ENCODE measurements around the gene RPTOR. TPM values are rescaled to one million over a fixed set of nuclear protein-coding genes. Genes with fewer than 3 reads are reported as not detected.
A peak's percentile ranks its signal among the peaks of the same experiment; 100 is the strongest.

RPTOR gene
- total RNA-seq, 3 donors from 2014 or later (not counting 1 experiment from before 2014, with no cell fraction given) = 49.2 to 63.6 (median 55.4) TPM

DNA sequence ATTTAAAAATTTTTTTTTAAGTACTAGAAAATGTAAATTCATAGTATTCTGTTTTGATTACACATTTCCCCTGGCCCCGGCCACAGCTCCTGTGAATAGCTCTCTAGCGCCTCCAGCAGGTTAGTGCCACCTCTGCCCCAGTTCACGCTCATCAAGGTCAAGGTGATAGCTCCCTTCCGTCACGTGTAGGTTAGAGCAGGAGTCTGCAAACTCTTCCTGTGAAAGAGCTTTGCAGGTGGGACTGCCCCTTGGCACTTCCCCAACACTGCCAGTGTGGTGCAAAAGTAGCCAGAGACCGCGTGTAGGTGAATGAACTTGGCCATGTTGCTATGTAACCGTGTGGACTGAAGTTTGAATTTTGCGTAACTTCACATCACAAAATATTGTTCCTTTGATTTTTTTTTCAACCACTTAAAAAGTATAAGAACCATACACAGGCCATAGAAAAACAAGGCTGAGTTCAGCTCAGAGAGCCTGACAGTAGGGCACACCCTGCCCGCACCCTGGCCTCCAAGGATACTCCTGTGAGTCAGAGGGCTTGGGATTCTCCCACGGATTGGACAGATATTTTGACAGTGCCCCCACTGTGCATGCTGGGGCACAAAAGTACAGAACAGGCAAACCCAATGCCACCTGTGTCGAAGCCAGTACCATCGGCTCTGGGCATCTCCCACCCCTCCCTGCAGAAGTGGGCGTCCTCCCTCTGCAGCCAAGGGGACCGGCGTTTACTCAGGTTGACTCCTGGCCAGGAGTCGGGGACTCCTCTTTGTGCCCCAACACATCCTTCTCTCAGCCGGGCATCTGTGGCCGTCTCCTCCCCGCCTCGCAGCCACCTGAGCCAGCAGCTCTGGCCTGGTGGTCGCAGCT, 355.0 kb downstream of the RPTOR start:
- peak; percentile 53 to 74 (median 58) for ATAC-seq
- Mint-ChIP-seq H3K9me3 (no peaks in the 10 kb centered on the region), H3K36me3 (no peaks in the 10 kb centered on the region), H3K27ac (no peak overlapping the region), H3K27me3 (ENCODE audit: low read depth in 2 of 2) (no peaks in the 10 kb centered on the region), H3K4me1 (peaks cover 0 to 7% of the 10 kb centered on the region in 2 donors), H3K4me3 (no peak overlapping the region)
- peaks cover 11% of the 10 kb centered on the region for H3K36me3 ChIP-seq (ENCODE audit: control insufficient read depth, insufficient read depth, low read length)
- WGBS (ENCODE audit: insufficient coverage) = 87% methylated on average over 22 of the region's 22 CpGs
- intact Hi-C loops (cut with micrococcal nuclease) = no loop called here
- H3K27me3 ChIP-seq (ENCODE audit: control insufficient read depth, insufficient read depth, low read length) = no peaks in the 10 kb centered on the region
- DNase-seq = peak; percentile 38 to 88
- peaks cover 14% of the 10 kb centered on the region for H3K4me1 ChIP-seq (ENCODE audit: control insufficient read depth, insufficient read depth, low read length)
- TF ChIP-seq, protein P1, sequence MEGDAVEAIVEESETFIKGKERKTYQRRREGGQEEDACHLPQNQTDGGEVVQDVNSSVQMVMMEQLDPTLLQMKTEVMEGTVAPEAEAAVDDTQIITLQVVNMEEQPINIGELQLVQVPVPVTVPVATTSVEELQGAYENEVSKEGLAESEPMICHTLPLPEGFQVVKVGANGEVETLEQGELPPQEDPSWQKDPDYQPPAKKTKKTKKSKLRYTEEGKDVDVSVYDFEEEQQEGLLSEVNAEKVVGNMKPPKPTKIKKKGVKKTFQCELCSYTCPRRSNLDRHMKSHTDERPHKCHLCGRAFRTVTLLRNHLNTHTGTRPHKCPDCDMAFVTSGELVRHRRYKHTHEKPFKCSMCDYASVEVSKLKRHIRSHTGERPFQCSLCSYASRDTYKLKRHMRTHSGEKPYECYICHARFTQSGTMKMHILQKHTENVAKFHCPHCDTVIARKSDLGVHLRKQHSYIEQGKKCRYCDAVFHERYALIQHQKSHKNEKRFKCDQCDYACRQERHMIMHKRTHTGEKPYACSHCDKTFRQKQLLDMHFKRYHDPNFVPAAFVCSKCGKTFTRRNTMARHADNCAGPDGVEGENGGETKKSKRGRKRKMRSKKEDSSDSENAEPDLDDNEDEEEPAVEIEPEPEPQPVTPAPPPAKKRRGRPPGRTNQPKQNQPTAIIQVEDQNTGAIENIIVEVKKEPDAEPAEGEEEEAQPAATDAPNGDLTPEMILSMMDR (IDR thresholded peaks at IDR 0.05) = peak; percentile 54
- H3K4me3 ChIP-seq (ENCODE audit: low read length) = no peak overlapping the region
- H3K27ac ChIP-seq (ENCODE audit: low read length) = no peak overlapping the region
- no peaks in the 10 kb centered on the region for H3K9me3 ChIP-seq (ENCODE audit: control insufficient read depth, insufficient read depth, low read length)

DNA sequence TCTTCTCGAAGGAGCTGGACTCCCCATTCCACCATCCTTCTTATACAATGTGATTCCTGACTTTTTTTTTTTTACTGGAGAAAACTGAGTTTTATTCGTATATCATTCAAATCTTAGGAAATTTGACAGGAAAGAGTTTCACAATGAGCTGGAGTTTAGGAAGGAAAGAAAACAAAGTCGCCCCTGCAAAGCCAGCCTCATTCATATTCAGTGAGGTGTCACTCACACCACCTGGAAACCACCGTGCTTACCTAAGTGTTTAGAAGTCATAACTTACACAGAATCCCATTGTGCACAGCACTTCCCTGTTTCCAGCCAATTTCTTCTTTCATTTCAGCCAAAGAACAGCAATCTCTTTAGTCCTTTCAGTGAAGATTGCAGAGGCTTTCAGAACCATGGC, 356.7 kb downstream of the RPTOR start:
- Histone ChIP-seq H3K36me3 (ENCODE audit: control insufficient read depth, insufficient read depth, low read length) (peaks cover 9% of the 10 kb centered on the region), H3K4me3 (ENCODE audit: low read length) (no peak overlapping the region), H3K27ac (ENCODE audit: low read length) (no peak overlapping the region), H3K4me1 (ENCODE audit: control insufficient read depth, insufficient read depth, low read length) (peaks cover 14% of the 10 kb centered on the region), H3K27me3 (ENCODE audit: control insufficient read depth, insufficient read depth, low read length) (no peaks in the 10 kb centered on the region), H3K9me3 (ENCODE audit: control insufficient read depth, insufficient read depth, low read length) (no peaks in the 10 kb centered on the region)
- ATAC-seq (no peak), DNase-seq (peak in 1 of 2 donors; percentile 24)
- no peaks in the 10 kb centered on the region for H3K36me3 Mint-ChIP-seq
- H3K27ac Mint-ChIP-seq = peak overlapping the region in 1 of 2 donors; percentile 44
- no peak overlapping the region for H3K4me3 Mint-ChIP-seq
- H3K9me3 Mint-ChIP-seq = no peaks in the 10 kb centered on the region
- WGBS (ENCODE audit: insufficient coverage) = 69% methylated on average over 3 of the region's 4 CpGs
- TF ChIP-seq, protein P1 (IDR thresholded peaks at IDR 0.05) = no peak
- H3K27me3 Mint-ChIP-seq (ENCODE audit: low read depth in 2 of 2) = no peaks in the 10 kb centered on the region
- intact Hi-C loops (cut with micrococcal nuclease) = no loop called here
- peaks cover 0 to 7% of the 10 kb centered on the region in 2 donors for H3K4me1 Mint-ChIP-seq

DNA sequence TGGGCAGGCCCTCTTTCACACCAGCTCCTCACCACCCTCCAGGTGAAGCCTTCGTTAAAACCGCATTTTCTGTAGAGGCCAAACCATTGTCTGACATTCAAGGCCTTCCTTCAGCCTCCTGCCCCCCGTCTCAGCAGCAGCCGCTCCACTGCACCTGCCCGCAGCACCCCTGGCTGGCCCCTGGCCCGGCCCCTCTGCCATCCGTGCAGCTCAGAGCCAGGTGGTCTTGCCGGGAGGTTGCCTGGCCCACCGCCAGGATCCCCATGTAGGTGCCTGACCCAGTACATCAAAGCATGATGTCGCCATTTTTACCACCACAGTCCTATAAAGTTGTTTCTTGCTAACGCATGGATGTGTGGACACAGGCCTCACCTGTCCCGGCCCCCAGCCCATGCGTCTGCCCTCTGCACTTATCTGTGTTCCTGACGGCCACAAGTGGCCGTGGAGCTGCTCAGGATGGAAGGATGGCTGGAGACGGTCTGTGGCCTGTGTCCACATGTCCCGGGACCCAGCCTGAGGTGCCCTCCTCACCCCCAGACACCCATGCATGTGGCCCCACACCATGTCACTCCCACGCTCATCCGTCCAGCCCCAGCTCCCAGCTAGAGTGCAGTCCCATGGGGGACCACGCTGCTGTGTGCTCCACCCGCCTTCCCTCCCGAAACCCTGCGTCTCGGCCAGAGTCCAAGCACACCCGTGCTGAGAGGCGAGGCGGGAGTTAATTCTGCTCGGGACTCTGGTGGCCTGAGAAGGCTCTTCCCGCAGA, 357.7 kb downstream of the RPTOR start:
- ATAC-seq (no peak), DNase-seq (no peak)
- no peaks in the 10 kb centered on the region for H3K9me3 ChIP-seq (ENCODE audit: control insufficient read depth, insufficient read depth, low read length)
- H3K4me3 Mint-ChIP-seq = no peak overlapping the region
- peaks cover 14% of the 10 kb centered on the region for H3K4me1 ChIP-seq (ENCODE audit: control insufficient read depth, insufficient read depth, low read length)
- H3K27ac Mint-ChIP-seq = peak overlapping the region in 1 of 2 donors; percentile 44
- no peak overlapping the region for H3K4me3 ChIP-seq (ENCODE audit: low read length)
- no peaks in the 10 kb centered on the region for H3K9me3 Mint-ChIP-seq
- WGBS (ENCODE audit: insufficient coverage) = 96% methylated on average over 29 of the region's 29 CpGs
- intact Hi-C loops (cut with micrococcal nuclease) = no loop called here
- H3K27ac ChIP-seq (ENCODE audit: low read length) = no peak overlapping the region
- no peaks in the 10 kb centered on the region for H3K27me3 ChIP-seq (ENCODE audit: control insufficient read depth, insufficient read depth, low read length)
- H3K36me3 Mint-ChIP-seq = no peaks in the 10 kb centered on the region
- no peaks in the 10 kb centered on the region for H3K27me3 Mint-ChIP-seq (ENCODE audit: low read depth in 2 of 2)
- peaks cover 0 to 7% of the 10 kb centered on the region in 2 donors for H3K4me1 Mint-ChIP-seq
- TF ChIP-seq, protein P1 (IDR thresholded peaks at IDR 0.05) = no peak
- peaks cover 12% of the 10 kb centered on the region for H3K36me3 ChIP-seq (ENCODE audit: control insufficient read depth, insufficient read depth, low read length)
